Gastrocnemius medialis (tissue), 4 donors: ENCODE results near the gene DTNB.

Experiments
- POLR2A ChIP-seq, 2 donors: fragments of 450-650 bp; IDR thresholded peaks; one replicate each; pipeline ENCODE4 v1.6.1; 2017; ENCODE audit warnings: antibody characterized with exemption in 2 of 2, mild to moderate bottlenecking in 2 of 2, moderate library complexity in 2 of 2
- TF ChIP-seq, protein P1 (sequence below), 5 experiments: fragments of 450-650 bp in 3 of 5; fragments of 200-600 bp in 2 of 5; sonication (generic) in 2 of 5; IDR thresholded peaks in 4 of 5; conservative IDR thresholded peaks in 1 of 5; 1 replicate in 4 of 5; 2 replicates in 1 of 5; pipeline ENCODE4 v1.5.1; 2016 to 2019; ENCODE audit warnings: antibody characterized with exemption in 5 of 5, mild to moderate bottlenecking in 3 of 5, moderate library complexity in 3 of 5

DNA sequence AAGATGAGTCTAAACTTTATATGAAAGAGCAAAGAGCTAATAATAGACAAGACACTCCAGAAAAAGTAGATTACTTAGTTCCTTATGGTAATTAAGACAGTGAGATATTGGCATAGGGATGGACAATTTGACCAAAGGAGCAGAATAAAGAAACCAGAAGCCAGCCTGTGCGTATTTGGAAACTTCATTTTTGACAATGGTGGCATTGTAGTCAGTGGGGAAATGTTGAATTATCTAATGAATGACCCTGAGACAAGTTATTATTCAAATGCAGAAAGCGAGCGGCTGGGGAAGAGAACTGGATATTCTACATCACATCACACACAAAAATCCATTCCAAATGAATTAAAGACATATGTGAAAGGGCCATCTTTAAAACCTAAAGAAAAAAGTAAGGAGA lies 144.3 kb downstream of the DTNB start:
- TF ChIP-seq POLR2A (IDR thresholded peaks at IDR 0.05) = no peak
- TF ChIP-seq, protein P1, sequence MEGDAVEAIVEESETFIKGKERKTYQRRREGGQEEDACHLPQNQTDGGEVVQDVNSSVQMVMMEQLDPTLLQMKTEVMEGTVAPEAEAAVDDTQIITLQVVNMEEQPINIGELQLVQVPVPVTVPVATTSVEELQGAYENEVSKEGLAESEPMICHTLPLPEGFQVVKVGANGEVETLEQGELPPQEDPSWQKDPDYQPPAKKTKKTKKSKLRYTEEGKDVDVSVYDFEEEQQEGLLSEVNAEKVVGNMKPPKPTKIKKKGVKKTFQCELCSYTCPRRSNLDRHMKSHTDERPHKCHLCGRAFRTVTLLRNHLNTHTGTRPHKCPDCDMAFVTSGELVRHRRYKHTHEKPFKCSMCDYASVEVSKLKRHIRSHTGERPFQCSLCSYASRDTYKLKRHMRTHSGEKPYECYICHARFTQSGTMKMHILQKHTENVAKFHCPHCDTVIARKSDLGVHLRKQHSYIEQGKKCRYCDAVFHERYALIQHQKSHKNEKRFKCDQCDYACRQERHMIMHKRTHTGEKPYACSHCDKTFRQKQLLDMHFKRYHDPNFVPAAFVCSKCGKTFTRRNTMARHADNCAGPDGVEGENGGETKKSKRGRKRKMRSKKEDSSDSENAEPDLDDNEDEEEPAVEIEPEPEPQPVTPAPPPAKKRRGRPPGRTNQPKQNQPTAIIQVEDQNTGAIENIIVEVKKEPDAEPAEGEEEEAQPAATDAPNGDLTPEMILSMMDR (IDR thresholded peaks at IDR 0.05 in 4 of 5, conservative IDR thresholded peaks at IDR 0.05 in 1 of 5) = no peak
